Astrocyte (in vitro differentiated cells and primary cell): ENCODE results near the gene SMARCD2.

Source experiments
- EZH2 ChIP-seq: IDR thresholded peaks from 2 replicates; pipeline ENCODE4 v1.6.1; 2012; ENCODE audit warnings: mild to moderate bottlenecking, low read length, inconsistent platforms; ENCODE audit not compliant: insufficient read depth
- TF ChIP-seq, protein P1 (sequence below): IDR thresholded peaks from 2 replicates; pipeline ENCODE4 v1.5.1; 2011; ENCODE audit warnings: low read depth, mild to moderate bottlenecking, inconsistent platforms, low read length, moderate library complexity; ENCODE audit not compliant: insufficient read depth

DNA sequence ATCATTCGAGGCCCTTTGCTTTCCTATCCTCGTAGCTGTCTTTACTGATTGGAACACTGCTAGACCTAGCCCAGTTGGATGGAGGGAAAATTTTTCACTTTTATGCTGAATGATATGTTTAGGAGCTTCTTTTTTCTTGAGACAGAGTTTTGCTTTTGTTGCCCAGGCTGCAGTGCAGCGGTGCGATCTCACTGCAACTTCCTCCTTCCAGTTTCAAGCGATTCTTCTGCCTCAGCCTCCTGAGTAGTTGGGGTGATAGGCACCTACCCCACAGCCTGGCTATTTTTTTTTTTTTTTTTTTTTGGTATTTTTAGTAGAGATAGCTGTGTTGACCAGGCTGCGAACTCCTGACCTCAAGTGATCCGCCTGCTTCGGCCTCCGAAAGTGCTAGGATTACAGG lies 32.5 kb downstream of the SMARCD2 start:
- TF ChIP-seq EZH2 = no peak
- TF ChIP-seq, protein P1, sequence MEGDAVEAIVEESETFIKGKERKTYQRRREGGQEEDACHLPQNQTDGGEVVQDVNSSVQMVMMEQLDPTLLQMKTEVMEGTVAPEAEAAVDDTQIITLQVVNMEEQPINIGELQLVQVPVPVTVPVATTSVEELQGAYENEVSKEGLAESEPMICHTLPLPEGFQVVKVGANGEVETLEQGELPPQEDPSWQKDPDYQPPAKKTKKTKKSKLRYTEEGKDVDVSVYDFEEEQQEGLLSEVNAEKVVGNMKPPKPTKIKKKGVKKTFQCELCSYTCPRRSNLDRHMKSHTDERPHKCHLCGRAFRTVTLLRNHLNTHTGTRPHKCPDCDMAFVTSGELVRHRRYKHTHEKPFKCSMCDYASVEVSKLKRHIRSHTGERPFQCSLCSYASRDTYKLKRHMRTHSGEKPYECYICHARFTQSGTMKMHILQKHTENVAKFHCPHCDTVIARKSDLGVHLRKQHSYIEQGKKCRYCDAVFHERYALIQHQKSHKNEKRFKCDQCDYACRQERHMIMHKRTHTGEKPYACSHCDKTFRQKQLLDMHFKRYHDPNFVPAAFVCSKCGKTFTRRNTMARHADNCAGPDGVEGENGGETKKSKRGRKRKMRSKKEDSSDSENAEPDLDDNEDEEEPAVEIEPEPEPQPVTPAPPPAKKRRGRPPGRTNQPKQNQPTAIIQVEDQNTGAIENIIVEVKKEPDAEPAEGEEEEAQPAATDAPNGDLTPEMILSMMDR = no peak
